NCI-H2227 treated with DMSO at 0.1 percent for 48 hours (cell line): ENCODE data around the gene CINP.
"Not testable (repeated sequence)": the region's sequence is repeated elsewhere in the genome, so short reads cannot be mapped to it uniquely, and the experiment has no call there.

Source experiments
- DNase-seq: peaks from one replicate; lab custom pipeline; 2025; lab: John Stamatoyannopoulos, UW

CINP gene

GRCh38 chr14:102353126-102353619 is 9.5 kb downstream of the CINP start:
- DNase-seq, result no peak

GRCh38 chr14:102352213-102352612 is 10.5 kb downstream of the CINP start:
- DNase-seq, result no peak

- DNase-seq, result not testable (repeated sequence)
These were observed 11.1 kb downstream of the CINP start for GRCh38 chr14:102351593-102351992.

- no peak for DNase-seq
These were observed 11.7 kb downstream of the CINP start for GRCh38 chr14:102351023-102351422.

GRCh38 chr14:102348376-102348775 is 14.3 kb downstream of the CINP start:
- no peak for DNase-seq

GRCh38 chr14:102346645-102347044 is 16.0 kb downstream of the CINP start:
- DNase-seq, result no peak

GRCh38 chr14:102345232-102345631 is 17.5 kb downstream of the CINP start:
- DNase-seq, result no peak

- DNase-seq, result no peak
These were observed 18.2 kb downstream of the CINP start for GRCh38 chr14:102344485-102344884.

GRCh38 chr14:102344084-102344483 is 18.6 kb downstream of the CINP start:
- no peak for DNase-seq

GRCh38 chr14:102342238-102342637 is 20.5 kb downstream of the CINP start:
- no peak for DNase-seq

- no peak for DNase-seq
These were observed 21.1 kb downstream of the CINP start for GRCh38 chr14:102341566-102341965.

GRCh38 chr14:102338724-102339123 is 24.0 kb downstream of the CINP start:
- no peak for DNase-seq

GRCh38 chr14:102335163-102335562 is 27.5 kb downstream of the CINP start:
- no peak for DNase-seq

GRCh38 chr14:102333795-102334705 is 28.6 kb downstream of the CINP start:
- no peak for DNase-seq

GRCh38 chr14:102333390-102333789 is 29.3 kb downstream of the CINP start:
- DNase-seq, result no peak

GRCh38 chr14:102330806-102331205 is 31.9 kb downstream of the CINP start:
- no peak for DNase-seq

- DNase-seq, result not testable (repeated sequence)
These were observed 33.3 kb downstream of the CINP start for GRCh38 chr14:102329381-102329780.

- no peak for DNase-seq
These were observed 36.1 kb downstream of the CINP start for GRCh38 chr14:102326583-102326982.

- DNase-seq, result no peak
These were observed 36.8 kb downstream of the CINP start for GRCh38 chr14:102325791-102326345.

GRCh38 chr14:102323102-102323501 is 39.6 kb downstream of the CINP start:
- DNase-seq, result peak; percentile 14

- no peak for DNase-seq
These were observed 41.0 kb downstream of the CINP start for GRCh38 chr14:102321456-102322422.
